Gastrocnemius medialis (tissue), 4 donors: ENCODE results near the gene NRXN2.

Source experiments
- CTCF ChIP-seq, 5 experiments: fragments of 450-650 bp in 3 of 5; fragments of 200-600 bp in 2 of 5; sonication (generic) in 2 of 5; IDR thresholded peaks in 4 of 5; conservative IDR thresholded peaks in 1 of 5; 1 replicate in 4 of 5; 2 replicates in 1 of 5; pipeline ENCODE4 v1.5.1; 2016 to 2019; ENCODE audit warnings: antibody characterized with exemption in 5 of 5, mild to moderate bottlenecking in 3 of 5, moderate library complexity in 3 of 5
- POLR2A ChIP-seq, 2 donors: fragments of 450-650 bp; IDR thresholded peaks; one replicate each; pipeline ENCODE4 v1.6.1; 2017; ENCODE audit warnings: antibody characterized with exemption in 2 of 2, mild to moderate bottlenecking in 2 of 2, moderate library complexity in 2 of 2

GRCh38 chr11:64638018-64638665 lies 84.9 kb downstream of the NRXN2 start:
- TF ChIP-seq CTCF (IDR thresholded peaks at IDR 0.05 in 4 of 5, conservative IDR thresholded peaks at IDR 0.05 in 1 of 5), result no peak
- TF ChIP-seq POLR2A (IDR thresholded peaks at IDR 0.05), result no peak
